GM21528 (cell line): Measurements from ENCODE around the gene PLCH1.

Experiments used
- ATAC-seq: cut with Tn5 transposase; IDR thresholded peaks from one replicate; pipeline ENCODE4 v1.9.1; 2021; ENCODE audit warnings: mild to moderate bottlenecking, moderate library complexity; ENCODE audit not compliant: unreplicated experiment, low FRiP score

The PLCH1 gene

GRCh38 chr3:155747286-155747945 lies 2.5 kb upstream of the PLCH1 start:
- no peak for ATAC-seq

GRCh38 chr3:155746703-155747102 lies 1.8 kb upstream of the PLCH1 start:
- no peak for ATAC-seq

- no peak for ATAC-seq
Observed at GRCh38 chr3:155745795-155746550, 1.1 kb upstream of the PLCH1 start.

- peak; percentile 48 for ATAC-seq
Observed at GRCh38 chr3:155744010-155744625, 753 bp downstream of the PLCH1 start.

GRCh38 chr3:155743606-155744005 lies 1.3 kb downstream of the PLCH1 start:
- no peak for ATAC-seq

GRCh38 chr3:155742349-155742965 lies 2.4 kb downstream of the PLCH1 start:
- no peak for ATAC-seq

- no peak for ATAC-seq
Observed at GRCh38 chr3:155741603-155742002, 3.3 kb downstream of the PLCH1 start.

GRCh38 chr3:155741101-155741500 lies 3.8 kb downstream of the PLCH1 start:
- ATAC-seq: no peak

- no peak for ATAC-seq
Observed at GRCh38 chr3:155739154-155739553, 5.7 kb downstream of the PLCH1 start.

- no peak for ATAC-seq
Observed at GRCh38 chr3:155738580-155739076, 6.2 kb downstream of the PLCH1 start.

- peak; percentile 95 for ATAC-seq
Observed at GRCh38 chr3:155737844-155738460, 6.9 kb downstream of the PLCH1 start.

GRCh38 chr3:155736381-155736780 lies 8.5 kb downstream of the PLCH1 start:
- ATAC-seq: no peak

GRCh38 chr3:155730843-155731242 lies 14.0 kb downstream of the PLCH1 start:
- ATAC-seq: no peak

GRCh38 chr3:155727836-155728235 lies 17.0 kb downstream of the PLCH1 start:
- ATAC-seq: no peak

GRCh38 chr3:155714295-155714718 lies 30.6 kb downstream of the PLCH1 start:
- no peak for ATAC-seq

- peak; percentile 86 for ATAC-seq
Observed at GRCh38 chr3:155712008-155712407, 32.9 kb downstream of the PLCH1 start.

GRCh38 chr3:155704771-155705559 lies 39.9 kb downstream of the PLCH1 start:
- ATAC-seq: no peak

- no peak for ATAC-seq
Observed at GRCh38 chr3:155704061-155704460, 40.8 kb downstream of the PLCH1 start.

- ATAC-seq: no peak
Observed at GRCh38 chr3:155702745-155703591, 41.9 kb downstream of the PLCH1 start.
